22Rv1 (cell line): ENCODE measurements around the gene FAM151A.

Experiments used
- ZFX ChIP-seq: fragments of 450-650 bp; IDR thresholded peaks from 2 replicates; pipeline ENCODE4 v1.6.1; 2017; ENCODE audit warnings: antibody characterized with exemption, borderline replicate concordance
- TF ChIP-seq, protein P1 (sequence below): fragments of 450-650 bp; IDR thresholded peaks from 2 replicates; pipeline ENCODE4 v1.5.1; 2017; ENCODE audit warnings: mild to moderate bottlenecking

DNA sequence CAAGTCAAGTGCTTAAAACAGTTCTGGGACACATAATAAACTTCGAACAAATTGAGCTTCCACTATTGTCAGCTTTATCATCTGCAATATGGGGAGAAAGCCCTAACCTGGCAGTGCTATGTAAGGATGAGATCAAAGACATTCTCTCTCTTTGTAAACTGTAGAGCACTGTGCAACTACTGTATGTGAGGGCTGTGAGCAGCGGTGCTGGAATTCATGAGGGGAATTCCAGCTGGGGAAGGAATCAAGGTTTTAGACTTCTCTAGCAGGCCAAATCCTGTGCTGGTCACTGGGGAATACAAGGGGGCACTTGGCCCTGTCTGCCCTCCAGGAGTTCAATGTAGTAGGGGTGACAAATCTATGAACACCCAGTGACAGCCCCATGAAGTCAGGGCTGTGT lies 9.3 kb downstream of the FAM151A start:
- TF ChIP-seq, protein P1, sequence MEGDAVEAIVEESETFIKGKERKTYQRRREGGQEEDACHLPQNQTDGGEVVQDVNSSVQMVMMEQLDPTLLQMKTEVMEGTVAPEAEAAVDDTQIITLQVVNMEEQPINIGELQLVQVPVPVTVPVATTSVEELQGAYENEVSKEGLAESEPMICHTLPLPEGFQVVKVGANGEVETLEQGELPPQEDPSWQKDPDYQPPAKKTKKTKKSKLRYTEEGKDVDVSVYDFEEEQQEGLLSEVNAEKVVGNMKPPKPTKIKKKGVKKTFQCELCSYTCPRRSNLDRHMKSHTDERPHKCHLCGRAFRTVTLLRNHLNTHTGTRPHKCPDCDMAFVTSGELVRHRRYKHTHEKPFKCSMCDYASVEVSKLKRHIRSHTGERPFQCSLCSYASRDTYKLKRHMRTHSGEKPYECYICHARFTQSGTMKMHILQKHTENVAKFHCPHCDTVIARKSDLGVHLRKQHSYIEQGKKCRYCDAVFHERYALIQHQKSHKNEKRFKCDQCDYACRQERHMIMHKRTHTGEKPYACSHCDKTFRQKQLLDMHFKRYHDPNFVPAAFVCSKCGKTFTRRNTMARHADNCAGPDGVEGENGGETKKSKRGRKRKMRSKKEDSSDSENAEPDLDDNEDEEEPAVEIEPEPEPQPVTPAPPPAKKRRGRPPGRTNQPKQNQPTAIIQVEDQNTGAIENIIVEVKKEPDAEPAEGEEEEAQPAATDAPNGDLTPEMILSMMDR: no peak
- TF ChIP-seq ZFX: no peak
